Astrocyte (in vitro differentiated cells and primary cell): ENCODE data around the gene GPX7. TPM values are rescaled to one million over a fixed set of nuclear protein-coding genes. Genes with fewer than 3 reads are reported as not detected.

Source experiments
- DNase-seq: peaks from one replicate; pipeline ENCODE4 v3.0.0-alpha.2; 2010; ENCODE audit warnings: low read depth
- FAIRE-seq: peaks from 2 replicates; lab custom pipeline; 2011; peaks lifted over from hg19 to GRCh38; lab: Jason Lieb, UNC
- H2AFZ ChIP-seq: 2 replicates; pipeline ENCODE4 v1.6.0; 2012; ENCODE audit warnings: low read depth, low read length, inconsistent platforms
- H3K27ac ChIP-seq: 2 replicates; pipeline ENCODE4 v1.5.1; 2011; ENCODE audit warnings: low read depth, low read length, inconsistent platforms
- H3K27me3 ChIP-seq: 2 replicates; pipeline ENCODE4 v1.6.0; 2011; ENCODE audit warnings: low read length, inconsistent platforms; ENCODE audit not compliant: insufficient read depth
- H3K36me3 ChIP-seq: 2 replicates; pipeline ENCODE4 v1.5.1; 2011; ENCODE audit warnings: low read length, inconsistent platforms; ENCODE audit not compliant: insufficient read depth
- H3K4me1 ChIP-seq: 2 replicates; pipeline ENCODE4 v1.5.1; 2011; ENCODE audit warnings: low read length, inconsistent platforms; ENCODE audit not compliant: insufficient read depth
- H3K4me2 ChIP-seq: 2 replicates; pipeline ENCODE4 v1.6.0; 2012; ENCODE audit warnings: low read length, inconsistent platforms
- H3K4me3 ChIP-seq: 2 replicates; pipeline ENCODE4 v1.5.1; 2011; ENCODE audit warnings: low read depth, mild to moderate bottlenecking, low read length, inconsistent platforms; ENCODE audit not compliant: insufficient read depth
- H3K79me2 ChIP-seq: 2 replicates; pipeline ENCODE4 v1.6.0; 2012; ENCODE audit warnings: mild to moderate bottlenecking, low read length, inconsistent platforms; ENCODE audit not compliant: insufficient read depth
- H3K9ac ChIP-seq: 2 replicates; pipeline ENCODE4 v1.6.0; 2012; ENCODE audit warnings: mild to moderate bottlenecking, low read length, inconsistent platforms
- H3K9me3 ChIP-seq: 2 replicates; pipeline ENCODE4 v1.5.1; 2012; ENCODE audit warnings: low read depth, mild to moderate bottlenecking, low read length, inconsistent platforms; ENCODE audit not compliant: insufficient read depth
- H4K20me1 ChIP-seq: 2 replicates; pipeline ENCODE4 v1.6.0; 2012; ENCODE audit warnings: low read length, inconsistent platforms; ENCODE audit not compliant: insufficient read depth
- H3K27ac Mint-ChIP-seq: one replicate; pipeline ENCODE4 v1.8.0; 2021; ENCODE audit warnings: mild to moderate bottlenecking, mixed read lengths; ENCODE audit not compliant: unreplicated experiment
- H3K27me3 Mint-ChIP-seq: one replicate; pipeline ENCODE4 v1.8.0; 2021; ENCODE audit warnings: low read depth, mixed read lengths; ENCODE audit not compliant: unreplicated experiment
- H3K36me3 Mint-ChIP-seq: one replicate; pipeline ENCODE4 v1.8.0; 2021; ENCODE audit warnings: low read depth, mixed read lengths; ENCODE audit not compliant: unreplicated experiment
- H3K4me1 Mint-ChIP-seq: one replicate; pipeline ENCODE4 v1.8.0; 2021; ENCODE audit warnings: low read depth, mixed read lengths; ENCODE audit not compliant: unreplicated experiment
- H3K4me3 Mint-ChIP-seq: one replicate; pipeline ENCODE4 v1.8.0; 2021; ENCODE audit warnings: mild to moderate bottlenecking, moderate library complexity, mixed read lengths; ENCODE audit not compliant: unreplicated experiment
- H3K9me3 Mint-ChIP-seq: one replicate; pipeline ENCODE4 v1.8.0; 2021; ENCODE audit warnings: mild to moderate bottlenecking, mixed read lengths; ENCODE audit not compliant: unreplicated experiment
- EZH2 ChIP-seq: IDR thresholded peaks from 2 replicates; pipeline ENCODE4 v1.6.1; 2012; ENCODE audit warnings: mild to moderate bottlenecking, low read length, inconsistent platforms; ENCODE audit not compliant: insufficient read depth
- total RNA-seq: library from RNA; stranded (reverse); gene quantifications from 2 replicates; pipeline ENCODE4 v1.2.1, GENCODE V29; 2021
- TF ChIP-seq, protein P1 (sequence below): IDR thresholded peaks from 2 replicates; pipeline ENCODE4 v1.5.1; 2011; ENCODE audit warnings: low read depth, mild to moderate bottlenecking, inconsistent platforms, low read length, moderate library complexity; ENCODE audit not compliant: insufficient read depth

Gene GPX7
- total RNA-seq, 1 donor from 2014 or later, result 4.2 TPM

DNA sequence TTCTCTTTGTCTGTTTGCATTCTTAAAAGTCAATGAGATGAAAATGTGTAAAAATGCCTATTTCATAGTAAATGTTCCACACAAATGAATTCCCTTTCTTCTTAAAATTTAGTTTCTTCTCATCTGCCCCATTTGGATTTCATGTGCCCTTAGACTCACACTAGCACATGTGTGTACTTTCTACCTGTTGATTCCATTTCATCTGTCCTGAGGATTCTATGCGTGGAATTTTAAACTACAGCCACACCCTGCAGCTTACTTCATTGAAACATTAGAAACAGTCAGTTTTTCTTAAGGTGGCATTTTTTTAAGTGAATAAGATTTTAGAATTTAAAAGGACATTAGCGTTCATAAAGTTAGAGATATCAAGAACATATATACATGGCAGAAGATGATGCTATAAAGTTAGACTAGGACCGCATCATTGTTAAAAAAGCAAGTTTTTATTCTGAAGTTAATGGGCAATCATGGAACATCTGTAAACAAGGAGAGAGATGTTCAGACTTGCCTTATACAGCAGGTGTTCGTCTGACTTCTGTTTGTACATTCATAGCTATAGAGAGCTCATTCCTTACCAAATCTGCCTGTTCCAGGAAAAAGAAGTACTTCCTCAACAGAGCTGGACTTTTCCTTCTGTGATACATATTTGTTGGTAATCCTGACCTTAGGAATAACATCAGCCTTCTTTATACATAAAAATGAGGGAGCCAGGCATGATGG lies 45.4 kb upstream of the GPX7 start:
- H3K4me1 Mint-ChIP-seq, result peaks cover 15% of the 10 kb centered on the region
- peaks cover 18% of the 10 kb centered on the region for H3K79me2 ChIP-seq
- H4K20me1 ChIP-seq, result peaks cover 3% of the 10 kb centered on the region
- H2AFZ ChIP-seq, result no peak overlapping the region
- H3K4me3 ChIP-seq, result no peak overlapping the region
- H3K27me3 ChIP-seq, result no peaks in the 10 kb centered on the region
- H3K27ac Mint-ChIP-seq, result no peak overlapping the region
- H3K9ac ChIP-seq, result no peak overlapping the region
- FAIRE-seq (no peak), DNase-seq (no peak)
- no peaks in the 10 kb centered on the region for H3K27me3 Mint-ChIP-seq
- H3K27ac ChIP-seq, result no peak overlapping the region
- H3K4me3 Mint-ChIP-seq, result peak overlapping the region; percentile 31
- TF ChIP-seq EZH2, result no peak
- TF ChIP-seq, protein P1, sequence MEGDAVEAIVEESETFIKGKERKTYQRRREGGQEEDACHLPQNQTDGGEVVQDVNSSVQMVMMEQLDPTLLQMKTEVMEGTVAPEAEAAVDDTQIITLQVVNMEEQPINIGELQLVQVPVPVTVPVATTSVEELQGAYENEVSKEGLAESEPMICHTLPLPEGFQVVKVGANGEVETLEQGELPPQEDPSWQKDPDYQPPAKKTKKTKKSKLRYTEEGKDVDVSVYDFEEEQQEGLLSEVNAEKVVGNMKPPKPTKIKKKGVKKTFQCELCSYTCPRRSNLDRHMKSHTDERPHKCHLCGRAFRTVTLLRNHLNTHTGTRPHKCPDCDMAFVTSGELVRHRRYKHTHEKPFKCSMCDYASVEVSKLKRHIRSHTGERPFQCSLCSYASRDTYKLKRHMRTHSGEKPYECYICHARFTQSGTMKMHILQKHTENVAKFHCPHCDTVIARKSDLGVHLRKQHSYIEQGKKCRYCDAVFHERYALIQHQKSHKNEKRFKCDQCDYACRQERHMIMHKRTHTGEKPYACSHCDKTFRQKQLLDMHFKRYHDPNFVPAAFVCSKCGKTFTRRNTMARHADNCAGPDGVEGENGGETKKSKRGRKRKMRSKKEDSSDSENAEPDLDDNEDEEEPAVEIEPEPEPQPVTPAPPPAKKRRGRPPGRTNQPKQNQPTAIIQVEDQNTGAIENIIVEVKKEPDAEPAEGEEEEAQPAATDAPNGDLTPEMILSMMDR, result no peak
- no peaks in the 10 kb centered on the region for H3K36me3 ChIP-seq
- H3K9me3 Mint-ChIP-seq, result peaks cover 4% of the 10 kb centered on the region
- no peaks in the 10 kb centered on the region for H3K36me3 Mint-ChIP-seq
- H3K9me3 ChIP-seq, result no peaks in the 10 kb centered on the region
- H3K4me2 ChIP-seq, result no peak overlapping the region
- peaks cover 10% of the 10 kb centered on the region for H3K4me1 ChIP-seq

DNA sequence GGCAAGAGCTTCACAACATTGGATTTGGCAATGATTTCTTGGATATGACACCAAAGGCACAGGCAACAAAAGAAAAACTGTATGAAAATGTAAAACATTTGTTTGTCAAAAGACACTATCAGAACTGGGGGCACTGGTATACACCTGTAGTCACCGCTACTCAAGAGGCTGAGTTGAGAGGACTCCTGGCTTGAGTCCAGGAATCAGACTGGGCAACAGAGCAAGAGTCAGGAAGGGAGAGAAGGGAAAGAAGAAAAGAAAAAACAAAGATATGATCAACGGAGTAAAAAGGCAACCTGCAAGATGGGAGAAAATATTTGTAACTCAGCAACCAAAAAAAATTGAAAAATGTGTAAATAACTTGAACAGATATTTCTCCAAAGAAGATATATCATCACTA lies 43.2 kb upstream of the GPX7 start:
- Histone ChIP-seq H3K36me3 (no peaks in the 10 kb centered on the region), H4K20me1 (no peaks in the 10 kb centered on the region), H3K4me1 (peaks cover 7% of the 10 kb centered on the region), H3K9me3 (no peaks in the 10 kb centered on the region), H3K79me2 (peaks cover 5% of the 10 kb centered on the region), H3K9ac (no peak overlapping the region), H3K27ac (no peak overlapping the region), H3K4me2 (no peak overlapping the region), H3K27me3 (no peaks in the 10 kb centered on the region), H2AFZ (no peak overlapping the region), H3K4me3 (no peak overlapping the region)
- no peak for TF ChIP-seq EZH2
- TF ChIP-seq, protein P1, result no peak
- Mint-ChIP-seq H3K4me3 (no peak overlapping the region), H3K36me3 (no peaks in the 10 kb centered on the region), H3K27me3 (no peaks in the 10 kb centered on the region), H3K27ac (no peak overlapping the region), H3K9me3 (peaks cover 4% of the 10 kb centered on the region), H3K4me1 (peaks cover 15% of the 10 kb centered on the region)
- FAIRE-seq (no peak), DNase-seq (no peak)

DNA sequence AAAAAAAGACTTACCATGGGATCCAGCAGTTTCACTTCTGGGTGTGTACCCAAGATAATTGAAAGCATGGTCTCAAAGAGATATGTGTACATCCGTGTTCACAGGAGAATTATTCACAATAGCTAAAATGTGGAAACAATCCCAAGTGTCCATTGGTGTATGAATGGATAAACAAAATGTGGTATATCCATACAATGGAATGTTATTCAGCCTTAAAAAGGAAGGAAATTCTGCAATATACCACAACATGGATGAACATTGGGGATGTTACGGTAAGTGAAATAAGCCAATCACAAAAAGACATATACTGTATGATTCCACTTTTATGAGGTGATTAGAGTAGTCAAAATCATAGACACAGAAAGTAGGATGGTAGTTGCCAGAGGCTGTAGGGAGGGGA lies 42.3 kb upstream of the GPX7 start:
- H3K4me1 Mint-ChIP-seq, result peaks cover 9% of the 10 kb centered on the region
- no peaks in the 10 kb centered on the region for H3K4me1 ChIP-seq
- no peaks in the 10 kb centered on the region for H3K36me3 Mint-ChIP-seq
- no peaks in the 10 kb centered on the region for H3K27me3 ChIP-seq
- no peak overlapping the region for H3K4me3 Mint-ChIP-seq
- no peaks in the 10 kb centered on the region for H3K36me3 ChIP-seq
- no peak overlapping the region for H3K27ac Mint-ChIP-seq
- no peaks in the 10 kb centered on the region for H3K9me3 ChIP-seq
- no peak overlapping the region for H3K4me2 ChIP-seq
- H2AFZ ChIP-seq, result no peak overlapping the region
- peaks cover 4% of the 10 kb centered on the region for H3K9me3 Mint-ChIP-seq
- DNase-seq (no peak), FAIRE-seq (no peak)
- H3K79me2 ChIP-seq, result no peaks in the 10 kb centered on the region
- TF ChIP-seq, protein P1, result no peak
- no peak for TF ChIP-seq EZH2
- no peaks in the 10 kb centered on the region for H4K20me1 ChIP-seq
- H3K4me3 ChIP-seq, result no peak overlapping the region
- no peak overlapping the region for H3K9ac ChIP-seq
- H3K27me3 Mint-ChIP-seq, result no peaks in the 10 kb centered on the region
- no peak overlapping the region for H3K27ac ChIP-seq
